ENCODE results near the gene KCNJ18.
"Not testable (repeated sequence)": the region's sequence is repeated elsewhere in the genome, so short reads cannot be mapped to it uniquely, and the experiment has no call there.

The KCNJ18 gene

GRCh38 chr17:21699124-21699523, 6.8 kb downstream of the KCNJ18 start:
- FAIRE-seq; DNase-seq (ENCODE audit: insufficient read length, low spot score): not testable (repeated sequence)

- not testable (repeated sequence) for FAIRE-seq; DNase-seq (ENCODE audit: insufficient read length, low spot score)
Observed at GRCh38 chr17:21699573-21700236, 7.4 kb downstream of the KCNJ18 start.

- DNase-seq (ENCODE audit: insufficient read length, low spot score); FAIRE-seq: not testable (repeated sequence)
Observed at GRCh38 chr17:21701090-21701489, 8.8 kb downstream of the KCNJ18 start.

GRCh38 chr17:21702029-21702428, 9.7 kb downstream of the KCNJ18 start:
- FAIRE-seq; DNase-seq (ENCODE audit: insufficient read length, low spot score): not testable (repeated sequence)

GRCh38 chr17:21702521-21702920, 10.2 kb downstream of the KCNJ18 start:
- not testable (repeated sequence) for DNase-seq (ENCODE audit: insufficient read length, low spot score); FAIRE-seq

GRCh38 chr17:21702940-21703640, 10.8 kb downstream of the KCNJ18 start:
- DNase-seq (ENCODE audit: insufficient read length, low spot score); FAIRE-seq: not testable (repeated sequence)

GRCh38 chr17:21703891-21704872, 11.9 kb downstream of the KCNJ18 start:
- not testable (repeated sequence) for FAIRE-seq; DNase-seq (ENCODE audit: insufficient read length, low spot score)

- no peak for DNase-seq (ENCODE audit: insufficient read length, low spot score)
- TF ChIP-seq CTCF (IDR thresholded peaks at IDR 0.05; ENCODE audit: insufficient read depth, missing control alignments), result no peak
- no peak for FAIRE-seq
Observed at GRCh38 chr17:21705021-21705601, 12.8 kb downstream of the KCNJ18 start.

- FAIRE-seq; DNase-seq (ENCODE audit: insufficient read length, low spot score): not testable (repeated sequence)
Observed at GRCh38 chr17:21705746-21706145, 13.4 kb downstream of the KCNJ18 start.

GRCh38 chr17:21706546-21706945, 14.2 kb downstream of the KCNJ18 start:
- not testable (repeated sequence) for DNase-seq (ENCODE audit: insufficient read length, low spot score); FAIRE-seq

- not testable (repeated sequence) for FAIRE-seq; DNase-seq (ENCODE audit: insufficient read length, low spot score)
Observed at GRCh38 chr17:21707131-21707530, 14.8 kb downstream of the KCNJ18 start.

- DNase-seq (ENCODE audit: insufficient read length, low spot score); FAIRE-seq: not testable (repeated sequence)
Observed at GRCh38 chr17:21707711-21708611, 15.6 kb downstream of the KCNJ18 start.

- not testable (repeated sequence) for DNase-seq (ENCODE audit: insufficient read length, low spot score); FAIRE-seq
Observed at GRCh38 chr17:21708612-21709535, 16.6 kb downstream of the KCNJ18 start.

GRCh38 chr17:21709994-21710393, 17.7 kb downstream of the KCNJ18 start:
- DNase-seq (ENCODE audit: insufficient read length, low spot score); FAIRE-seq: not testable (repeated sequence)

GRCh38 chr17:21710486-21710885, 18.2 kb downstream of the KCNJ18 start:
- FAIRE-seq; DNase-seq (ENCODE audit: insufficient read length, low spot score): not testable (repeated sequence)

Data from D721Med (cell line).